GF-D8 (cell line): ENCODE results near the gene EDC4.

Experiments used
- DNase-seq: peaks from one replicate; lab custom pipeline; 2025; lab: John Stamatoyannopoulos, UW

EDC4 gene

GRCh38 chr16:67878232-67878631, 5.4 kb downstream of the EDC4 start:
- no peak for DNase-seq

GRCh38 chr16:67878846-67879245, 6.0 kb downstream of the EDC4 start:
- DNase-seq, result no peak

- no peak for DNase-seq
These were observed 6.6 kb downstream of the EDC4 start for GRCh38 chr16:67879462-67879861.

GRCh38 chr16:67879936-67880335, 7.1 kb downstream of the EDC4 start:
- no peak for DNase-seq

GRCh38 chr16:67880584-67880983, 7.7 kb downstream of the EDC4 start:
- no peak for DNase-seq

- no peak for DNase-seq
These were observed 8.8 kb downstream of the EDC4 start for GRCh38 chr16:67881621-67882161.

GRCh38 chr16:67882374-67883145, 9.7 kb downstream of the EDC4 start:
- no peak for DNase-seq

GRCh38 chr16:67883146-67883871, 10.5 kb downstream of the EDC4 start:
- no peak for DNase-seq

- DNase-seq, result no peak
These were observed 11.0 kb downstream of the EDC4 start for GRCh38 chr16:67883872-67884261.

- DNase-seq, result no peak
These were observed 11.8 kb downstream of the EDC4 start, which contains the start of gene NRN1L for GRCh38 chr16:67884684-67885083. Gene NRN1L, plus strand, starts transcription at chr16:67884885. Its CDS starts 19 bp downstream, at chr16:67884904.

GRCh38 chr16:67885545-67885944, 12.7 kb downstream of the EDC4 start:
- no peak for DNase-seq

- DNase-seq, result no peak
These were observed 13.1 kb downstream of the EDC4 start for GRCh38 chr16:67885976-67886375.

GRCh38 chr16:67886387-67886786, 13.5 kb downstream of the EDC4 start:
- no peak for DNase-seq

GRCh38 chr16:67888331-67888730, 15.5 kb downstream of the EDC4 start:
- no peak for DNase-seq

GRCh38 chr16:67892375-67892774, 19.5 kb downstream of the EDC4 start:
- DNase-seq, result no peak

- peak; percentile 88 for DNase-seq
These were observed 20.3 kb downstream of the EDC4 start, which contains the start of gene PSKH1 for GRCh38 chr16:67892899-67893742. Gene PSKH1, plus strand, starts transcription at chr16:67893254. Its CDS starts 15,496 bp downstream, at chr16:67908750.

GRCh38 chr16:67893743-67894399, 21.0 kb downstream of the EDC4 start:
- DNase-seq, result no peak

- DNase-seq, result no peak
These were observed 24.4 kb downstream of the EDC4 start for GRCh38 chr16:67897231-67897630.

- no peak for DNase-seq
These were observed 28.9 kb downstream of the EDC4 start for GRCh38 chr16:67901734-67902133.

- DNase-seq, result no peak
These were observed 30.0 kb downstream of the EDC4 start for GRCh38 chr16:67902831-67903230.

GRCh38 chr16:67907397-67908180, 34.7 kb downstream of the EDC4 start:
- no peak for DNase-seq
